Stomach (tissue), 9 donors: ENCODE measurements around the gene CYP4F22. TPM values are rescaled to one million over a fixed set of nuclear protein-coding genes. Genes with fewer than 3 reads are reported as not detected.
"Not testable (repeated sequence)": the region's sequence is repeated elsewhere in the genome, so short reads cannot be mapped to it uniquely, and the experiment has no call there.

ENCODE experiments used
- DNase-seq, 2 donors: peaks; one replicate each; pipeline versions ENCODE4 v3.0.0 to v3.0.0-alpha.2; 2013 to 2019
- H3K27ac ChIP-seq, 5 donors: fragments of 200-600 bp in 4 of 5; sonication (generic) in 4 of 5; one replicate each; pipeline ENCODE4 v1.5.1; 2013 to 2019; ENCODE audit warnings: mild to moderate bottlenecking in 1 of 5, moderate library complexity in 1 of 5
- H3K27me3 ChIP-seq, 3 donors: fragments of 200-600 bp; sonication (generic); one replicate each; pipeline ENCODE4 v1.5.1; 2017 to 2019; ENCODE audit warnings: mixed run types in 1 of 3
- H3K36me3 ChIP-seq, 4 donors: fragments of 200-600 bp; sonication (generic); 1 replicate in 3 of 4; 2 replicates in 1 of 4; pipeline ENCODE4 v1.5.1; 2016 to 2019
- H3K4me1 ChIP-seq, 4 donors: fragments of 200-600 bp; sonication (generic); one replicate each; pipeline ENCODE4 v1.5.1; 2016 to 2019
- H3K4me3 ChIP-seq, 4 donors: fragments of 200-600 bp; sonication (generic) in 3 of 4; one replicate each; pipeline ENCODE4 v1.5.1; 2016 to 2019; ENCODE audit warnings: mild to moderate bottlenecking in 1 of 4
- H3K9me3 ChIP-seq, 4 donors: fragments of 200-600 bp; sonication (generic); one replicate each; pipeline ENCODE4 v1.5.1; 2016 to 2019
- EP300 ChIP-seq: sonication (generic); formaldehyde crosslinking; IDR thresholded peaks from one replicate; pipeline ENCODE4 v1.6.1; 2017; ENCODE audit warnings: antibody characterized with exemption
- POLR2A ChIP-seq, 4 donors: fragments of 450-650 bp; IDR thresholded peaks; one replicate each; pipeline ENCODE4 v1.6.1; 2016; ENCODE audit warnings: antibody characterized with exemption in 4 of 4, control low read depth in 2 of 4, mild to moderate bottlenecking in 1 of 4, moderate library complexity in 1 of 4
- POLR2AphosphoS5 ChIP-seq, 3 donors: sonication (generic); formaldehyde crosslinking; IDR thresholded peaks; one replicate each; pipeline ENCODE4 v1.6.1; 2016; ENCODE audit warnings: antibody characterized with exemption in 3 of 3
- WGBS, 5 donors: extraction: QIAGEN DNeasy Blood & Tissue Kit in 3 of 5; methylation state at CpG; one replicate each; pipeline versions ENCODE4 v1.1.5 to v1.1.7; 2013 to 2018; 5-methylcytosine and 5-hydroxymethylcytosine counted together
- intact Hi-C: fragments of 100-400 bp; cut with DNase I; formaldehyde crosslinking; loops from one replicate; pipeline ENCODE4 v1.15.1; 2023; ENCODE audit warnings: low total_unique reads
- polyA plus RNA-seq, 3 donors: library from polyadenylated mRNA; stranded (reverse); fragments of 200-250 nt; gene quantifications; one replicate each; pipeline ENCODE4 v1.2.3, GENCODE V29; 2013
- total RNA-seq, 5 donors: library from RNA; depleted of rRNA; stranded (reverse); fragments of >200 nt; gene quantifications; one replicate each; pipeline versions ENCODE4 v1.1.0 to v1.2.3, GENCODE V29; 2014 to 2016
- TF ChIP-seq, protein P1 (sequence below), 7 experiments: fragments of 450-650 bp in 4 of 7; fragments of 200-600 bp in 3 of 7; sonication (generic) in 3 of 7; IDR thresholded peaks; one replicate each; pipeline ENCODE4 v1.5.1; 2016 to 2019; ENCODE audit warnings: antibody characterized with exemption in 7 of 7, control low read depth in 2 of 7, mild to moderate bottlenecking in 1 of 7
- donor health status: healthy with polysubstance abuse.
- donor health status: Bipolar disorder and iron deficiency.
- donor health status: healthy.

The CYP4F22 gene
- total and polyA plus RNA-seq, 8 donors = 0.12 to 21.6 (median 0.71) TPM; not detected in 2

GRCh38 chr19:15587663-15588062 lies 79.3 kb downstream of the CYP4F22 start:
- peaks cover 4 to 9% (median 7%) of the 10 kb centered on the region in 4 donors for H3K4me1 ChIP-seq
- no peaks in the 10 kb centered on the region for H3K36me3 ChIP-seq
- H3K27ac ChIP-seq = no peak overlapping the region
- intact Hi-C loops = no loop called here
- peaks cover 0 to 52% (median 26%) of the 10 kb centered on the region in 3 donors for H3K27me3 ChIP-seq
- peak; percentile 7 to 44 for DNase-seq
- WGBS, 5 donors = 72 to 84% (median 79%) methylated on average over 8 to 9 of the region's 9 CpGs
- no peak for TF ChIP-seq POLR2A (IDR thresholded peaks at IDR 0.05)
- TF ChIP-seq EP300 = no peak
- TF ChIP-seq, protein P1, sequence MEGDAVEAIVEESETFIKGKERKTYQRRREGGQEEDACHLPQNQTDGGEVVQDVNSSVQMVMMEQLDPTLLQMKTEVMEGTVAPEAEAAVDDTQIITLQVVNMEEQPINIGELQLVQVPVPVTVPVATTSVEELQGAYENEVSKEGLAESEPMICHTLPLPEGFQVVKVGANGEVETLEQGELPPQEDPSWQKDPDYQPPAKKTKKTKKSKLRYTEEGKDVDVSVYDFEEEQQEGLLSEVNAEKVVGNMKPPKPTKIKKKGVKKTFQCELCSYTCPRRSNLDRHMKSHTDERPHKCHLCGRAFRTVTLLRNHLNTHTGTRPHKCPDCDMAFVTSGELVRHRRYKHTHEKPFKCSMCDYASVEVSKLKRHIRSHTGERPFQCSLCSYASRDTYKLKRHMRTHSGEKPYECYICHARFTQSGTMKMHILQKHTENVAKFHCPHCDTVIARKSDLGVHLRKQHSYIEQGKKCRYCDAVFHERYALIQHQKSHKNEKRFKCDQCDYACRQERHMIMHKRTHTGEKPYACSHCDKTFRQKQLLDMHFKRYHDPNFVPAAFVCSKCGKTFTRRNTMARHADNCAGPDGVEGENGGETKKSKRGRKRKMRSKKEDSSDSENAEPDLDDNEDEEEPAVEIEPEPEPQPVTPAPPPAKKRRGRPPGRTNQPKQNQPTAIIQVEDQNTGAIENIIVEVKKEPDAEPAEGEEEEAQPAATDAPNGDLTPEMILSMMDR (IDR thresholded peaks at IDR 0.05) = no peak
- no peak for TF ChIP-seq POLR2AphosphoS5 (IDR thresholded peaks at IDR 0.05)
- H3K4me3 ChIP-seq = no peak overlapping the region
- H3K9me3 ChIP-seq = peaks cover 0 to 9% (median 8%) of the 10 kb centered on the region in 4 donors

DNA sequence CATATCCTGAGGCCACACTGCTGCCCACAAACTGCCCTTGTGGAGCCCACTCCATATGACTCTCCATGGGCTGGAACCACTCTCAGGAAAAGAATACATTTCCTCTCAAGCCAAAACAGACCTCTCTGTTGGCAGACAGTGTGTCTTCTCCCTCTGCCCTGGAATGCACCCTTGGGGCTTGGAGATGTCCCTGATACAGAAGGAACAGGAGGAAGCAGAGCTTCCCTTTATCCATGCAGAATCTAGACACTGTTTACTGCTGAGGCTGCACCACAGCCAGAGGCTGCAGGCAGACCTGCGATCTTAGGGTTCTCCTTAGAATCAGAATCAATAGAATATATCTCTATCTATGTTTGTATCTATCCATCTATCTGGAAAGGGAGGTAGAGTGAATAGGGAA lies 79.9 kb downstream of the CYP4F22 start:
- intact Hi-C loops = no loop called here
- Histone ChIP-seq H3K4me1 (peaks cover 4 to 9% (median 7%) of the 10 kb centered on the region in 4 donors), H3K9me3 (peaks cover 0 to 9% (median 8%) of the 10 kb centered on the region in 4 donors), H3K36me3 (no peaks in the 10 kb centered on the region), H3K27ac (no peak overlapping the region), H3K27me3 (peaks cover 0 to 51% (median 23%) of the 10 kb centered on the region in 3 donors), H3K4me3 (no peak overlapping the region)
- no peak for TF ChIP-seq POLR2AphosphoS5 (IDR thresholded peaks at IDR 0.05)
- TF ChIP-seq POLR2A (IDR thresholded peaks at IDR 0.05) = no peak
- TF ChIP-seq, protein P1 (IDR thresholded peaks at IDR 0.05) = no peak
- no peak for TF ChIP-seq EP300
- DNase-seq = no peak
- WGBS, 5 donors = 64 to 89% (median 82%) methylated on average over 1 of the region's 1 CpG

GRCh38 chr19:15589760-15590451 lies 81.6 kb downstream of the CYP4F22 start:
- 72 to 87% (median 74%) methylated on average over 5 of the region's 5 CpGs for WGBS, 5 donors
- no peak for DNase-seq
- Histone ChIP-seq H3K27ac (no peak overlapping the region), H3K27me3 (peaks cover 0 to 40% (median 8%) of the 10 kb centered on the region in 3 donors), H3K4me3 (no peak overlapping the region), H3K36me3 (no peaks in the 10 kb centered on the region), H3K4me1 (peaks cover 0 to under 1% (median under 1%) of the 10 kb centered on the region in 4 donors), H3K9me3 (peaks cover 0 to 10% (median 8%) of the 10 kb centered on the region in 4 donors)
- intact Hi-C loops = no loop called here
- no peak for TF ChIP-seq EP300
- TF ChIP-seq, protein P1 (IDR thresholded peaks at IDR 0.05) = no peak
- TF ChIP-seq POLR2A (IDR thresholded peaks at IDR 0.05) = no peak
- TF ChIP-seq POLR2AphosphoS5 (IDR thresholded peaks at IDR 0.05) = no peak

DNA sequence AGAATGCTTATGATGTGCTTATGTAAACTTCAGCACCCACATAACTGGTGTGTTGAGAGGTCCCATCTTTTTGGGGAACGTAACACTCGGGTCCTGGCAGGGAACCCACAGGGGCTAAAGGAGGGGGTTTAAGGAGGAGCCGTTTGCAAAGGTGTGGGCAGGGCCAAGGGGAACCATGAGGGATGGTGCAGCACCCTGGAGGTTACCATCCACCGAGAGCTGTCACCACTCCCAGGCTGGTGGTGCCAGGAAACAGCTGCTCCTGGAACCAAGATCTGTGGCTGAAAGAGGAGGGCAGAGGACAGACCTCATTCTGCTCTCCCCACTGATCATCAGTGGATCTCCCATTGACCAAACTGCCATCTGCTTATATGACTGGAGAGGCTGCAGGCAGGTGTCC lies 83.5 kb downstream of the CYP4F22 start:
- TF ChIP-seq, protein P1 (IDR thresholded peaks at IDR 0.05) = no peak
- TF ChIP-seq POLR2AphosphoS5 (IDR thresholded peaks at IDR 0.05) (no peak), EP300 (no peak), POLR2A (IDR thresholded peaks at IDR 0.05) (no peak)
- intact Hi-C loops = no loop called here
- Histone ChIP-seq H3K27me3 (peaks cover 0 to 31% (median 8%) of the 10 kb centered on the region in 3 donors), H3K4me3 (no peak overlapping the region), H3K36me3 (no peaks in the 10 kb centered on the region), H3K27ac (no peak overlapping the region), H3K4me1 (no peaks in the 10 kb centered on the region), H3K9me3 (peaks cover 0 to 19% (median 12%) of the 10 kb centered on the region in 4 donors)
- DNase-seq = no peak
- WGBS, 5 donors = 54 to 78% (median 71%) methylated on average over 4 of the region's 4 CpGs

- H3K36me3 ChIP-seq, H3K4me1 ChIP-seq, H3K4me3 ChIP-seq, H3K27ac ChIP-seq, DNase-seq, intact Hi-C loops: not testable (repeated sequence)
- 9 to 32% (median 27%) methylated on average over 5 of the region's 5 CpGs for WGBS, 5 donors
- Histone ChIP-seq H3K9me3 (peaks cover 0 to 22% (median 15%) of the 10 kb centered on the region in 4 donors), H3K27me3 (peaks cover 0 to 26% (median 8%) of the 10 kb centered on the region in 3 donors)
These were observed 84.2 kb downstream of the CYP4F22 start for GRCh38 chr19:15592506-15592905.

- intact Hi-C loops, H3K4me1 ChIP-seq, DNase-seq, H3K27ac ChIP-seq, H3K36me3 ChIP-seq, H3K4me3 ChIP-seq: not testable (repeated sequence)
- H3K27me3 ChIP-seq = peaks cover 0 to 18% (median 8%) of the 10 kb centered on the region in 3 donors
- H3K9me3 ChIP-seq = peaks cover 0 to 22% (median 15%) of the 10 kb centered on the region in 4 donors
- WGBS, 5 donors = 23 to 52% (median 32%) methylated on average over 2 to 4 of the region's 4 CpGs
These were observed 85.4 kb downstream of the CYP4F22 start for GRCh38 chr19:15593766-15594165.
